ENCODE data around the gene USP36. TPM values are rescaled to one million over a fixed set of nuclear protein-coding genes. Genes with fewer than 3 reads are reported as not detected.

Gene USP36
- polyA plus RNA-seq, 3 donors: 4.4 to 30.0 (median 6.1) TPM

GRCh38 chr17:78817123-78817522 lies 23.5 kb downstream of the USP36 start:
- Histone ChIP-seq H3K9ac (ENCODE audit: insufficient read depth, low read length, poor library complexity, severe bottlenecking) (no peak overlapping the region), H2AFZ (ENCODE audit: insufficient read depth, low read depth, low read length, poor library complexity, severe bottlenecking) (no peak overlapping the region), H4K20me1 (ENCODE audit: insufficient read depth, low read length) (no peaks in the 10 kb centered on the region), H3K4me1 (ENCODE audit: control insufficient read depth in 1 of 2, insufficient read depth in 2 of 2, low read length in 2 of 2) (no peaks in the 10 kb centered on the region), H3K27me3 (ENCODE audit: control insufficient read depth in 2 of 2, insufficient read depth in 2 of 2, low read length in 2 of 2) (no peaks in the 10 kb centered on the region), H3K27ac (ENCODE audit: low read depth in 1 of 2, low read length in 2 of 2) (no peak overlapping the region), H3K36me3 (replicated peaks in 1 of 2; ENCODE audit: control insufficient read depth in 1 of 2, insufficient read depth in 2 of 2, low read length in 2 of 2) (peaks cover 90 to 97% of the 10 kb centered on the region in 2 donors), H3K4me2 (replicated peaks; ENCODE audit: extremely low read depth, low read length, poor library complexity, severe bottlenecking) (no peak overlapping the region), H3K79me2 (ENCODE audit: insufficient read depth, low read length) (no peaks in the 10 kb centered on the region), H3K4me3 (replicated peaks in 1 of 3; ENCODE audit: low read depth in 2 of 3, low read length in 3 of 3) (no peak overlapping the region), H3K9me3 (replicated peaks in 1 of 2; ENCODE audit: control insufficient read depth in 1 of 2, insufficient read depth in 1 of 2, low read length in 2 of 2) (no peaks in the 10 kb centered on the region)
- DNase-seq: no peak
- Mint-ChIP-seq H3K4me3 (no peak overlapping the region), H3K36me3 (peaks cover 85 to 97% of the 10 kb centered on the region in 2 donors), H3K27me3 (ENCODE audit: low read depth in 3 of 3) (peaks cover 0 to 2% (median 0%) of the 10 kb centered on the region in 3 donors), H3K4me1 (peaks cover 7% of the 10 kb centered on the region), H3K9me3 (no peaks in the 10 kb centered on the region), H3K27ac (no peak overlapping the region)
- intact Hi-C loops (cut with micrococcal nuclease): no loop called here
- TF ChIP-seq CTCF (IDR thresholded peaks at IDR 0.05): no peak
- WGBS (ENCODE audit: insufficient coverage): 81% methylated on average over 5 of the region's 6 CpGs

- peaks cover 91 to 100% of the 10 kb centered on the region in 2 donors for H3K36me3 ChIP-seq (replicated peaks in 1 of 2; ENCODE audit: control insufficient read depth in 1 of 2, insufficient read depth in 2 of 2, low read length in 2 of 2)
- Mint-ChIP-seq H3K27me3 (ENCODE audit: low read depth in 3 of 3) (peaks cover 0 to 2% (median 0%) of the 10 kb centered on the region in 3 donors), H3K36me3 (peaks cover 85 to 97% of the 10 kb centered on the region in 2 donors), H3K4me3 (no peak overlapping the region), H3K4me1 (peaks cover 7% of the 10 kb centered on the region), H3K27ac (no peak overlapping the region), H3K9me3 (no peaks in the 10 kb centered on the region)
- 80% methylated on average over 6 of the region's 7 CpGs for WGBS (ENCODE audit: insufficient coverage)
- no peak overlapping the region for H3K27ac ChIP-seq (ENCODE audit: low read depth in 1 of 2, low read length in 2 of 2)
- no peak overlapping the region for H3K9ac ChIP-seq (ENCODE audit: insufficient read depth, low read length, poor library complexity, severe bottlenecking)
- no peak for TF ChIP-seq CTCF (IDR thresholded peaks at IDR 0.05)
- no peaks in the 10 kb centered on the region for H3K79me2 ChIP-seq (ENCODE audit: insufficient read depth, low read length)
- intact Hi-C loops (cut with micrococcal nuclease): loop anchor here in 1 of 2 donors (2.0 kb wide), 1 partner anchor 13 kb away; no protein-coding TSS in a partner anchor
- DNase-seq: no peak
- no peak overlapping the region for H3K4me2 ChIP-seq (replicated peaks; ENCODE audit: extremely low read depth, low read length, poor library complexity, severe bottlenecking)
- no peaks in the 10 kb centered on the region for H4K20me1 ChIP-seq (ENCODE audit: insufficient read depth, low read length)
- no peak overlapping the region for H2AFZ ChIP-seq (ENCODE audit: insufficient read depth, low read depth, low read length, poor library complexity, severe bottlenecking)
- H3K27me3 ChIP-seq (ENCODE audit: control insufficient read depth in 2 of 2, insufficient read depth in 2 of 2, low read length in 2 of 2): no peaks in the 10 kb centered on the region
- H3K9me3 ChIP-seq (replicated peaks in 1 of 2; ENCODE audit: control insufficient read depth in 1 of 2, insufficient read depth in 1 of 2, low read length in 2 of 2): no peaks in the 10 kb centered on the region
- no peak overlapping the region for H3K4me3 ChIP-seq (replicated peaks in 1 of 3; ENCODE audit: low read depth in 2 of 3, low read length in 3 of 3)
- H3K4me1 ChIP-seq (ENCODE audit: control insufficient read depth in 1 of 2, insufficient read depth in 2 of 2, low read length in 2 of 2): no peaks in the 10 kb centered on the region
Observed at GRCh38 chr17:78815696-78816095, 24.9 kb downstream of the USP36 start.

All from CD14-positive monocyte (primary cell).